Measurements from ENCODE around the gene SF3B2.
"Not testable (repeated sequence)": the region's sequence is repeated elsewhere in the genome, so short reads cannot be mapped to it uniquely, and the experiment has no call there.

Gene SF3B2, protein sequence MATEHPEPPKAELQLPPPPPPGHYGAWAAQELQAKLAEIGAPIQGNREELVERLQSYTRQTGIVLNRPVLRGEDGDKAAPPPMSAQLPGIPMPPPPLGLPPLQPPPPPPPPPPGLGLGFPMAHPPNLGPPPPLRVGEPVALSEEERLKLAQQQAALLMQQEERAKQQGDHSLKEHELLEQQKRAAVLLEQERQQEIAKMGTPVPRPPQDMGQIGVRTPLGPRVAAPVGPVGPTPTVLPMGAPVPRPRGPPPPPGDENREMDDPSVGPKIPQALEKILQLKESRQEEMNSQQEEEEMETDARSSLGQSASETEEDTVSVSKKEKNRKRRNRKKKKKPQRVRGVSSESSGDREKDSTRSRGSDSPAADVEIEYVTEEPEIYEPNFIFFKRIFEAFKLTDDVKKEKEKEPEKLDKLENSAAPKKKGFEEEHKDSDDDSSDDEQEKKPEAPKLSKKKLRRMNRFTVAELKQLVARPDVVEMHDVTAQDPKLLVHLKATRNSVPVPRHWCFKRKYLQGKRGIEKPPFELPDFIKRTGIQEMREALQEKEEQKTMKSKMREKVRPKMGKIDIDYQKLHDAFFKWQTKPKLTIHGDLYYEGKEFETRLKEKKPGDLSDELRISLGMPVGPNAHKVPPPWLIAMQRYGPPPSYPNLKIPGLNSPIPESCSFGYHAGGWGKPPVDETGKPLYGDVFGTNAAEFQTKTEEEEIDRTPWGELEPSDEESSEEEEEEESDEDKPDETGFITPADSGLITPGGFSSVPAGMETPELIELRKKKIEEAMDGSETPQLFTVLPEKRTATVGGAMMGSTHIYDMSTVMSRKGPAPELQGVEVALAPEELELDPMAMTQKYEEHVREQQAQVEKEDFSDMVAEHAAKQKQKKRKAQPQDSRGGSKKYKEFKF
- 269 reads per million, percentile 95 among the genes with 10 or more reads in this experiment for total RNA-seq

DNA sequence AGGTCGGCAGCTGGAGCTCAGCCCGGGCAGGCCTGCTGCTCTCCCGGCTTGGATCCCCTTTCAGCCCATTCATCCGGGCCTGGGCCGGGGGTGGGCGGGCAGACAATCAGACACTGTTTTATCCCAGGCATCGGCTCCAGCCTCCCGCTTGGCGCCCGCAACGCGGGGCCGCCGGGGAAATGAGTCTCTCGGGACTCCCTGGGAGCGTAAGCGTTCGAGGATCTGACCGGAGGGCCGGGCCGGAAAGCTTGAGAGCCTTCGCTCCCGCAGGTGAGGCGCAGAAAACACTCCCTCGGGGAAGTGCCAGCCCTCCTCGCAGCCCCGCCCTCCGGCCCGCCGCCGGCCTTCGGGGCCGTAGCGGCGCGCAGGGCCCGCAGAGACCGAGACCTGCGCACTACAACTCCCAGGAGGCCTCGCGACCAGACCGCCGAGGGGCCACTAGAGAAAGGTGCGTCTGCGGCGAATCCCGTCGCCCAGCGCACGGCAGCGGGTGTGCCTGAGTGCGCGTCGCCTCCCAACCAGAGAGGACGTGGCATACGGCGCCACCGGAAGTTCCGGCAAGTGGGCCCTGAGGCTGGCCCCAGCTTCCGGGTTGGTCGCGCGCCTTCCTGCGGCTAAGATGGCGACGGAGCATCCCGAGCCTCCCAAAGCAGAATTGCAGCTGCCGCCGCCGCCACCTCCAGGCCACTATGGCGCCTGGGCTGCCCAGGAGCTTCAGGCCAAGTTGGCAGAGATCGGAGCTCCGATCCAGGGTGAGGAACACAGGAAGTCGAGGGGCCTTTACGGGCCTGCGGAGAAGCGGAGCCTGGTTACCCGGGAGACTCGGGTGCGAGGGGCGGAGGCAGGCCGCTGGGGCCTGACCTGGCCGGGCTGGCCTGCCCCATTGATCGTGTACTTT lies at the start of gene SF3B2:
SF3B2 (plus strand) TSS at position 599 of the 898 bp plus-strand sequence; CDS start at position 620, 21 bp downstream.
- peak; percentile 94 for DNase-seq

DNA sequence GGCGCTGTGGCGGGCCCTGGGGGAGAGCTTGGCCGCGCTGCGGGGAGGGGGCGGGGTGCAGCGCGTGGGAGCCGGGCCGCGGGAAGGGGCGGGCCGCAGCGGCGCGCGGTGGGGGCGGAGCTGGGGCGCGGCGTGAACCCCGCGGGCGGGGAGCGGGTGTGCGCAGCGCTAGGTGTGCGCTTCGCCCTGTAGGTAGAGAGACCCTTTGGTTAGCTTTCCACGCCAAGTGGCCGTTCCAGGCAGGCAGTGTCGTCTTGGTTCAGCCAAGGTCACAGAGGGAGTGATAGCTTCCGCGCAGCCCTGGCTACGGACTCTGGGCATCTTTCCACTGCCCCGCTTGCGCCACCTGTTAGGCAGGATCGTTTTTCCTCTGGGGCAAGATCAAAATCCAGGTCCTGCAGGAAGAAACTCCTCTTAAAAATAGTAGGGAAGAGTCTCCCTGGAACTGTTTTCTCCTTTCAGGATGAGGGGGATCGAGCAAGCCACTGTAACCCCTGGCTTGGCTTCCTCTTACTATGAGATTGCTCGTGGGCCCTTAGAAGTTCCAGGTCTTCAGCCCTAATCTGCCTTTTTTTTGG lies 49.4 kb upstream of the SF3B2 start:
- no peak for DNase-seq

DNA sequence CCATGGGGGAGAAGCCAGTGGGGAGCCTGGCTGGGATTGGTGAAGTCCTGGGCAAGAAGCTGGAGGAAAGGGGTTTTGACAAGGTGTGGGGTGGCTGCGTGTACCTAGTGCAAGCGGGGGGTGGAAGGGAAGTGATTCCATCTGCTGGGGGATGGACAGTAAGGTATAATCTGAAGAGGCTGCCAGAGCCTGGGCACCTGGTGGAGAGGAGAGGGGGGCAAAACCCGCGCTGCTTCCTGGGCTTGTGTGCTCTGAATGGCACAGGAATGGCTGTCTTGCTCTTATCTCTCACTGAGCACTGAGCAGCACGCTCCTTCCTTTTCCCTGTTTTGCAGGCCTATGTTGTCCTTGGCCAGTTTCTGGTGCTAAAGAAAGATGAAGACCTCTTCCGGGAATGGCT lies 48.9 kb upstream of the SF3B2 start:
- DNase-seq = no peak

DNA sequence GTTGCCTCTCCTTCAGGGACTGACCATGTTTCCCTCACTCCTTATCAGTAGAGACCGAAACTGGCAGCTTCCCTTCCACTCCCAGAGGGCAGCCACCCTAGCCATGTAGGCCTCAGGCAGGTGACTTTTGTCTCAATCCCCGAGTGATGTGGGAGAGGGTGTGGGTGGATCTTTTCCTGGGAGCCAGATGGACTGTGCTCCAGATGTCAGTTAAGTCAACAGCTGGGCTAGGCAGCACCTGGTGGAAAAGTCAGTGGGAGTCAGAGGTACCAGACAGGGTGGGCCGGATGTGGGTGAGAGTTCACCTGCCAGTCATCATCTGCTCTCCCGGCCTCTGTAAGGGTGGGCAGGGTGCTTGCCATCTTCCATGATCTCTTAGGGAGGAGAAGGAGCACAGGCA lies 48.0 kb upstream of the SF3B2 start:
- DNase-seq = no peak

DNA sequence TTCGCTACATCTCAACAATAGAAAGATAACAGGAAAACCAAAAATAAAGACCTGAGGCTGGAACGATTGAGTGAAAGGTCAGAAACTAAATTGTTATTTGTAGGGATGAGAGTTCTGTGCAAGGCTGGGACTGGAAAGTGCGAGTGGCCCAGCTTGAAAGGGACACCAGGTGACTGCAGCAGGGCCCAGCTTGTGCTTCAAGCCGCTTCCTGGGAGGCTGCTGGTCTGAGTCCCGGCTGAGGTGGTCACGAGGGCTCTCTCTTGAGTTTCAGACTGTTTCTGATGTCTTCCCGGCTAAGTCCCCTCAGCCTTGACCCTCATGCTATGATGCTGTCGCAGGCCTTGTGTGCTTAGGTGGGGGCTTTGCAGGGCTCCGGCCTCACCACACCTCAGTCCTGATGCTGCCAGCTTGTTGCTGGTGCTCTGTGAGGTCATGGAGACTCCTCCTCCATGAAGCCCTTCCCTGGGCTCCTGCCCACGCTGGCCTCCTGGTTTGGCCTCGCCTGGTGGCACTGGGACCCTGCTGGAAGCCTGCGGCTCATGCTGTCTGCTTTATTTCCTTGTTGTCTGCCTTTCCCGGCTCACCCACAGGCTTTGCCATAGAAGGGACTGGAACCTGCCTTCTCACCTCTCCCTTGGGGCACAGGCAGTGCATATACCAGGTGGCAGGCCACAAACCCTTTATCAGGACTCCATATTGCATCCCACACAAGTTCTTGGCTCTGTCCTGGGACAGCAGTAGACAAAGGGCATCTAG lies 45.9 kb upstream of the SF3B2 start:
- DNase-seq = no peak

DNA sequence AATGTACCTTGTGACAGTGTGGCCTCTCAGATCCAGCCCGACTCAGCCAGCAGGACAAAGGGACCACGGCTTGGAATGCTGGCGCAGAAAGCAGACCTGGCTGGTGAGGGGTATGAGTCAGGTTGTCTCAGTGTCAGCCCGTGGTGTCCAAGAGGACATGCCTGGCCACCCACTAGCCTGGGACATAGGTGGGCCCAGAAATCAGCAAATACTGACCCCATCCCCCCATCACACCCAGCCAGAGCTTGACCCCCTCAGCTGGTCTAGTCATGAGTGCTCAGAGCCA lies 45.3 kb upstream of the SF3B2 start:
- no peak for DNase-seq

DNA sequence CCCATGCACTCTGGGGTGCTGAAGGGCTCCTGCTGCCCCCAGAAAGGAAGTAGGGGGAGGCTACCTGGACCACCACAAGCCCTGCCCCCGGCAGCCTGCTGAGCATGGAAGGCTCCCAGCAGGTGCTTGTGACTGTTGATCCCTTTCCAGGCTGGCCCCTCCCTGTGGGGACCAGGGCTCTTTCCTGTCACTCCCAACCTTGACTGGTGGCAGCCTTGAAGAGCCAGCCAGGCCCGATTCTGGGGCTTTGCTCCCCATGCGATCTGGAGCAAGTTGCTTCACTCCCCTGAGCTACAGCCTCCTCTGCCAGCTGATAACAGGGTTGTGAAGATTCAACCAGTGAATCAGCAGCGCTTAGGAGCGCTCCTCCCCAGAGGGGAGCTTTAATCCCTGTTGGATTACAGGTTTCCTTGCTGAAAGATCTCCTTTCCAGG lies 44.9 kb upstream of the SF3B2 start:
- DNase-seq = no peak

DNA sequence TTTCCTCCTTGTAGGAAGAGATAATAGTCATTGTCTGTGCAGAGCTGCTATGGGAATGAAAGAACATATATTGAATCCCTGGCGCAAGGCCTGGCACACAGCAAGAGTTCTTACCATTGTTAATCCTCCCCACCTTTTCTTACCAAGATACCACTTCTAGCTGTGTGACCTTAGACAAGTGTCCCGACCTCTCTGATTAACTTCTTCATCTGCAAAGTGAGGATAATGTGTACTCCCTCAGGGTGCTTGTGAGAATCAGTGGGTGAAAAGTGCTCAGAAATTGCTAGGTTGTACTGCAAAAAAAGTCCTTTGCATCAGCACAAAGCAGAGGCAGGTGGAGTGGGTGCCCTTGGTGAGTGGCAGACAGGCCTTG lies 44.1 kb upstream of the SF3B2 start:
- DNase-seq = no peak

DNA sequence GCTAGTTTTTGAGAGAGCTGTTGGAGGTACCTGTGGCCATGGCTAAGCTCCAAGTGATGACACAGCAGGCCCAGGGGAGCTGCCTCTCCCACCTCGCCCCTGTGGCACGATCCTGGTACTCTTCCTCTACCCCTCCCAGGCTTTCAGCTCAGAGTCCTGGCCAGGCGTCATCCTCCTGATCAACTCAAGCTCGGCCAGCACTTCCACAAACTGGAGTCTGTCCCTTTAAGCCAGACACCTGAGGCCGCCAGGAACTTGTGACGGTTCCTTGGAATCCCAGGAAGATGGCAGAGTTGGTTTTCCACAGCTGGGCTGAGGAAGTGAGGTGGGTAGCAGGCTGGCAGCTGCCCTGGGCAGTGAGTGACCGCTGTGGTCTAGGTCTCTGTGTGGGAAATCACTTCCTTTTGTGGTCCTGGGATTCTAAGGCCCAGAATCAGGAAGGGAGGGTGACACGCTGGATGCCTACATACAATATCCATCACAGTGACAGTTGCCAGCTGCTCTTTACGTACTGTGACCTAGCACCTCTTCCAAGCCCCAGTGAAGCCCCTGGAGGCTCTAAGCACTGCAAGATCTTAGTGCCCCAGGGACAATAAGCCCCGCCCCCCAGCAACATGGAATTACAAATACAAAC lies 43.6 kb upstream of the SF3B2 start:
- no peak for DNase-seq

DNA sequence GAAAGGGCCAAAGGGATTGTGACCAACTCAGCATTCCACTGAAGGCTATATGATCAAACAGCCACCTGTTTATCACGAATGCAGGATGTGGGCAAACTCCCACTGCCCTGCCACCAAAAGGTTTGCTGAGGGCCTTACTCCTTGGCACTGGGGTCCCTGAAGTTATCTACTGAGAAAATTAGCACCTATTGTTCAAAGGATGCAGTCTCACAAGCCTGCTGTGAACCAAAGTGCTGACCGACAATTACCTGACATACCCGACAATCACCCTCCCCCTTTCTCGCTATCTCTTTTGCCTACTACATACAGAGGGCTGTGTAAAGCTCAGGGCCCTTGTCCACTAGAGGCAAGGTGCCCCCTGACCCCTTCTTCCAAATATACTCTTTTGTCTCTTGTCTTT lies 42.1 kb upstream of the SF3B2 start:
- not testable (repeated sequence) for DNase-seq

DNA sequence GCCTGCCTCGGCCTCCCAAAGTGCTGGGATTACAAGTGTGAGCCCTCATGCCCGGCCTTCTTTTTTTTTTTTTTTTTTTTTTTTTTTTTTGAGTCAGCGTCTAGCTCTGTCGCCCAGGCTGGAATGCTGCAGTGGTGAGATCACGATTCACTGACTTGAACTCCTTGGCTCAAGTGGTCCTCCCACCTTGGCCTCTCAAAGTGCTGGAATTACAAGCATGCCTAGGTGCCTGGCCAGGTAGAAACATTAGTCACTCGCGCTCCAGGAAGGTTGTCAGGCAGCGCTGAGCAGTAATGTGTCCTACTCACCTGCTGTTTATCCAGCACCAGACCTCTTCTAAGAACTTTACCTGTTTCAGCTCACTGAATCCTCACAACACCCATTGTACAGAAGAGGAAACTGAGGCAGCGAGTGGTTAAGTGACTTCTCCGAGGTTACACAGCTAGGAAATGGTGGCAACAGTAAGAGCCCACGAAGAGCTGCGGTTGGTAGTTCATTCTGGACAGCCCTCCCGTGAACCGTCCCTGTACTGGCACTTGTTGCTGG lies 40.9 kb upstream of the SF3B2 start:
- DNase-seq = no peak

DNA sequence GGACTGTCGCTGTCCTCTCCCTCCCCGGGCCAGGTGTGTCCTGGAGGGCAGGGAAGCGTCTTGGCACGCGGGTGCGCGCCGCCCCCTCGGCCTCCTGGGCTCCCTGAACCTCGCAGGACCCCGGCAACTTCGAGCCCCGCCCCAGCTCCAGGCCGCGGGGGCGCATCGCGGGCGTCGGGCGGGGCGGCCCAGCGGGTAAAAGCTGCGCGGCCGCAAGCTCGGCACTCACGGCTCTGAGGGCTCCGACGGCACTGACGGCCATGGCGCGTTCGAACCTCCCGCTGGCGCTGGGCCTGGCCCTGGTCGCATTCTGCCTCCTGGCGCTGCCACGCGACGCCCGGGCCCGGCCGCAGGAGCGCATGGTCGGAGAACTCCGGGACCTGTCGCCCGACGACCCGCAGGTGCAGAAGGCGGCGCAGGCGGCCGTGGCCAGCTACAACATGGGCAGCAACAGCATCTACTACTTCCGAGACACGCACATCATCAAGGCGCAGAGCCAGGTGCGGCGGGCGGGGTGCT lies 40.3 kb upstream of the SF3B2 start, which contains the start of gene CST6:
CST6 (plus strand) TSS at position 224 of the 519 bp plus-strand sequence; CDS start at position 261, 37 bp downstream.
- DNase-seq = no peak

DNA sequence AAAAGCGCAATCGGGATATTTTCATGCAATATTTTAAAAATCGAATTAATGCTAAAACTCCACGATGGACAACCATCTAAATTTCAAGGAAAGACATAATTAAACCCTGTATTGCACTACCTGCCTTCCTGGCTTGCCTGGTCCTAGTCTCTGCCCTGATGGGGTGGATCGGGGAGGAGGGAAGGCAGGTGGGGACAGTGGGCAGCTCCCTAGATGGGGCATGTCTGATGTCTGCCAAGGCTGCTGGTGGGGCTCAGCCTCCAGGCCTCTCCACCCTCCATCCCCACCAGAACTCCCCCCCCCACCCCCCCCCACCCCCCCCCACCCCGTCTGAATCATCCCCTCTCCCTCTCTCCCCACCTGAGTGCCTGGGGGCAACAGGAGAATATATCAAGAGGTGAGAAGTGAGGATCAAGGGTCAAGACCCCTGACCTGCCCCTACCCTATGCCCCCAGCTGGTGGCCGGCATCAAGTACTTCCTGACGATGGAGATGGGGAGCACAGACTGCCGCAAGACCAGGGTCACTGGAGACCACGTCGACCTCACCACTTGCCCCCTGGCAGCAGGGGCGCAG lies 39.7 kb upstream of the SF3B2 start:
- DNase-seq = no peak

DNA sequence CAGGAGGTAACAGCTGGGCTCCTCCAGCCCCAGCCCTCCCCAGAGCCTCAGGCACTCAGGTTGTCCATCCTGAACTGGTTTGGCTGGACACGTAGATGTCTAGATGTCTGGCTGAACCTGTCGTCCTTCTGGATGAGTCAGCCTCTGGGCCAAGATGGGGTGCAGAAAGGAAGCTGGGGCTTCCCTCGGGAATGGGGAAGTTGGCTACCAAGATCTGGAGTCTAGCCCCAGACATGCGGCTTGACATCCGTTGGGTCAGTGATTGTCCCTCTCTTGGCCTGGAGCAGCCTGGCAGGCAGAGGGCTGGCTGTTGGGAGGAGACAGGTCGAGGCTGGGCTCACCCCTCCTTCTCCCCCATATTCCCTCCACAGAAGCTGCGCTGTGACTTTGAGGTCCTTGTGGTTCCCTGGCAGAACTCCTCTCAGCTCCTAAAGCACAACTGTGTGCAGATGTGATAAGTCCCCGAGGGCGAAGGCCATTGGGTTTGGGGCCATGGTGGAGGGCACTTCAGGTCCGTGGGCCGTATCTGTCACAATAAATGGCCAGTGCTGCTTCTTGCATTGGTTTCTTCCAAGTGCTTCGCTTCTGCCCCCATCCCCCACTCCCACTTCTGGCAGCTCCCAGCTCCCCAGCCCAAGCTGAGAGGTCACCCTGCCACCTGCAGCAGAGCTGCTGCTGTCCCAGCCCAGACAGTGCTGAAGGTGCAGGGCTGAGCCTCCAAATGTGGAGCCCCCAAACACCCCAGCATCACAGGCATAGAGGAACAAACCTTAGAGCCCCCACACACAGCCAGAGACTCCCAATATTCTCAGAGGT lies 39.0 kb upstream of the SF3B2 start:
- DNase-seq = no peak

DNA sequence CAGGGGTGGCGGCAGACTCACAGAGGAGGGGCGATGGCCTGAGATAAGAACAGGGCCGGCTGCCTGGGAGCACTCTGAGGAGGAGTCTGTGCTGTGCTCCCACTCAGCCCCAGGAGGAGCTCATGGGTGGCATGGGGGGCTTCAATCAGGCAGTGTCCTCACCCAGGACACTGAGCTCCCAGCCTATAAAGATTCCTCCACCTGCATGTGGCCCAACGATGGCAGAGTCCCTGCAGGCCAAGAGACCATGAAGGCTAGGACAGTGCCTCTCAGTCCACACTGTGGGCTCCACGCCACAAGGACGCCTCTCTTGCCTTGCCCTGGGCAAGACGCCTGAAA lies 38.4 kb upstream of the SF3B2 start:
- DNase-seq = no peak

DNA sequence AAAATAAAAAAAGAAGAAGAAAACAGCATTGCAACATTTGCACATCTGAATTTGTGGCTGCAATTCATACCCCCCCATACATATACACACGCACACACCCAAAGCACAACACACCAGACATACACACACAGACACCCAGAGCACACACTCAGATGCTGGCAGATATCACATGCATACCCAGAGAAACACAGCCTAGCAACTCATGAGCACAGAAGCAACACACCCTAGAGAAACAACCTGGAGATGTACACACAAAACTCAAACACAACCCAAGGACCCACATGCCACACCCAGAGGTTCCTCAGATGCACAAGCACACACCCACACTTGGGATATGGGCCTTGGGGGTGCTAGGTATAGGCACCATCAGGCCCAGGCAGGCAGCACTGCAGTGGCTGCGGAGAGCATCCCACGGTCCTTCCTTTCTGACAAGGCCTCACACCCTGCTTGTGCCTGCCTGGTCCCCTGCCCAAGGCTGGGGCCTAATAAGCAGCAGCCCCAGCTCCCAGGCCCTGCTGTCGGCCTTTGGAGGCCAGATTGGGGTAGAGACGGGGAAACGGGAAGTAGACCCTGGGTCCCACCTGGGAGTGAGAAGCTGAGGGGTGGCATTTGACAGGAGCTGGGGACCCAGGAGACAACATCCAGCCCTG lies 37.2 kb upstream of the SF3B2 start:
- no peak for DNase-seq

DNA sequence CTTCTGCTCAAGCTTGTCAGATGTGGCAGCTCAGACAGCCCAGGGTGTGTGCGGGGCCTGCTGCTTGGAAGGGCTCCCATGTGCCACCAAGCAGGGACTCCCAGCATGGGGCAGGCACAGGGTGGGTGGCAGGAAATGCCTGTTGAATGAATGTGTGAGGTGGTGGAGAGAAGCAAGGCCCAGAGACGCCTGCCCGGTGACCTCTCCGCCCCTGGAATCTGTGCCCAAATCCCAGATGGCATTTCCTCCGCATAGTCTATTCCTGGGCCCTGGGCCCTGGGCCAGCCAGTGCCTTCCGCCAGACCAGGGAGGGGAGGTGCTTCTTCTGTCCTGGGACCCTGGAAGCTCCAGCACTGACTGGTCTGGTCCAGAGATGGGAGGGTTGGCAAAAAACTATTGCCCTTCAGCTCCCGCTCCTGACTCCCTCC lies 36.7 kb upstream of the SF3B2 start:
- DNase-seq = no peak

DNA sequence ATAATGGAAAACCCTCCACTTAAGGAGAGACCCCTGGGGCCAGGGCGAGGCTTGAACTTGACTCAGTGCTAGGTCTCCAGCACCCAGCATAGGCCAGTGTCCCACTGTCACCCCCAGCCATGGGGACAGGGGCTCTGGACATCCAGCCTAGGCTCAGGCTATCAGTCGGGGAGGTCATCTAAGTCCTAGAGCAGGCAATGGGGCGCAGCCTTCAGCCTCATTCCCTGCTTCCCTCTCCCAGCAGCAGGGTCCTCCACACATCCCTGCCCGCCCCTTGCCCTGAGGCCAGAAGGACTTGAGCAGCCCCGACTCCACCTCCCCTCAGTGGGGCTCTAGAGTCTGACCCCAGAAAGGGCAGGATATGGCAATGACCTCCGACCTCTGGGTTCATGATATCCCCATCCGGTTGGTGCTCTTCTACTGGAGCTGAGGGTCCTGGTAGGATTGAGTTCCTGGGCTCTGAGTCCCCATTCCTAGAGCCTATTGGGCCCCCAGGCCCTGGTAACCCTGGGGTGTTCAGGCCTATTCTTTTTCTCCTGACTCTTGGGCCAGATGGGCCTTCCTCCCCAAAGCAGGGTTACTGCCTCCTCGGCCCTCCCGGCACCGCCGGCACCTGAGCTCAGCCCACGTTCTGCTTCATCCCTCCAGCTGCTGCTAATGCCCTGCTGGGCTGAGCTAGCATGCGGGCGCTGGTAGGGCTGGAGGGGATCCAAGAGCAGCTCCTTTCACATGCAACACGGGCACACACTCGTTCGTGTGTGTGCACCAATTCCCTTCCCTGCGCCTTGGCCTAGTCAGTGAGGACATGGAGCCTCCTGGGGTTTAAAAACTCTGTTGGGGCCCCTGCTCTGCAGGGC lies 36.0 kb upstream of the SF3B2 start:
- DNase-seq = no peak
